Measurements from ENCODE around the gene MYO7B. TPM values are rescaled to one million over a fixed set of nuclear protein-coding genes. Genes with fewer than 3 reads are reported as not detected.

The MYO7B gene
- total and polyA plus RNA-seq, 8 donors = under 0.01 to 155 (median 0.48) TPM; not detected in 2

DNA sequence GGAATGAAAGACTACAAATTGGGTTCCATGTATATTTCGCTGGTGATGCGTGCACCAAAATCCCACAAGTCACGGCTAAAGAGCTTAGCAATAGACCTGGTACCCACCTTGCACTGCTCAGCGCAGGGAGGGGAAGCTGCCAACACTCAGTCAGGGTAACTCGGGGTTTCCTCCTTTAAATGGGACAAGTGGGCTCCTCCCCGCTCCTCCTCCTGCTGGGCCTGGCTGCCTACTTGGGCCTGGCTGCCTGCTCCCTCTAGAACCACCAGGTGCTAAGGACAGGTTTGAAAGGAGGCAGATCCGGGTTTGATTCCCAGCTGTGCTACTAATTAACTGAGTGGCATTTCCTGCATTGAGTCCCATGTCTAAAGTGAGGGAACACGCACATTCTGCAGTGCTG, 23.4 kb downstream of the MYO7B start:
- intact Hi-C loops (cut with DNase I; ENCODE audit: low total_unique reads) = no loop called here
- no peak for TF ChIP-seq POLR2A (IDR thresholded peaks at IDR 0.05)
- TF ChIP-seq, protein P1, sequence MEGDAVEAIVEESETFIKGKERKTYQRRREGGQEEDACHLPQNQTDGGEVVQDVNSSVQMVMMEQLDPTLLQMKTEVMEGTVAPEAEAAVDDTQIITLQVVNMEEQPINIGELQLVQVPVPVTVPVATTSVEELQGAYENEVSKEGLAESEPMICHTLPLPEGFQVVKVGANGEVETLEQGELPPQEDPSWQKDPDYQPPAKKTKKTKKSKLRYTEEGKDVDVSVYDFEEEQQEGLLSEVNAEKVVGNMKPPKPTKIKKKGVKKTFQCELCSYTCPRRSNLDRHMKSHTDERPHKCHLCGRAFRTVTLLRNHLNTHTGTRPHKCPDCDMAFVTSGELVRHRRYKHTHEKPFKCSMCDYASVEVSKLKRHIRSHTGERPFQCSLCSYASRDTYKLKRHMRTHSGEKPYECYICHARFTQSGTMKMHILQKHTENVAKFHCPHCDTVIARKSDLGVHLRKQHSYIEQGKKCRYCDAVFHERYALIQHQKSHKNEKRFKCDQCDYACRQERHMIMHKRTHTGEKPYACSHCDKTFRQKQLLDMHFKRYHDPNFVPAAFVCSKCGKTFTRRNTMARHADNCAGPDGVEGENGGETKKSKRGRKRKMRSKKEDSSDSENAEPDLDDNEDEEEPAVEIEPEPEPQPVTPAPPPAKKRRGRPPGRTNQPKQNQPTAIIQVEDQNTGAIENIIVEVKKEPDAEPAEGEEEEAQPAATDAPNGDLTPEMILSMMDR (IDR thresholded peaks at IDR 0.05) = no peak
- no peak for TF ChIP-seq POLR2AphosphoS5 (IDR thresholded peaks at IDR 0.05)
- no peak for TF ChIP-seq EP300 (IDR thresholded peaks at IDR 0.05)
- H3K27me3 ChIP-seq = peaks cover 0 to 5% (median 4%) of the 10 kb centered on the region in 3 donors
- no peak overlapping the region for H3K4me3 ChIP-seq
- no peaks in the 10 kb centered on the region for H3K36me3 ChIP-seq
- H3K9me3 ChIP-seq = peaks cover 0 to 15% (median 8%) of the 10 kb centered on the region in 4 donors
- no peak overlapping the region for H3K27ac ChIP-seq
- H3K4me1 ChIP-seq = no peaks in the 10 kb centered on the region
- WGBS, 5 donors = 75 to 85% (median 80%) methylated on average over 8 of the region's 8 CpGs
- peak in 1 of 2 donors; percentile 13 for DNase-seq

DNA sequence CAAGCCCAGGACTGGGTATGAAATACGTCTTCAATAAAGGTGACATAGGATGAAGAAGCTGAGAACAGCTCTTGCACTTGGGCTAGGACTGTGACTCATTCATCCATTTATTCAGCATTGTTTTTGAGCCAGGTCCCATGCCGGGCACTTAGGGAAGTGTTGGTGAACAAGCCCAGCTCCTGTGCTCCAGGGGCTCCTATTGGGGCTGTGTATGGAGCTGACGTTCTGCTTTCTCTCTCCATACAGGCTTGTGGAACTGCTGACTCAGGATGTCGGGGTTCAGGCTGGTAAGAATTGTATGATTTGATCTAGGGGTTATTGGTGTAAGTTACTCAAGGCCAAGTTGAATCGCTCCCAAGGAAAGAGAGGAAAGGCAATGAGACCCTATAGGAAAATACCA, 24.0 kb downstream of the MYO7B start:
- H3K4me3 ChIP-seq = no peak overlapping the region
- H3K9me3 ChIP-seq = peaks cover 0 to 15% (median 8%) of the 10 kb centered on the region in 4 donors
- no peaks in the 10 kb centered on the region for H3K4me1 ChIP-seq
- H3K27ac ChIP-seq = no peak overlapping the region
- intact Hi-C loops (cut with DNase I; ENCODE audit: low total_unique reads) = no loop called here
- TF ChIP-seq POLR2AphosphoS5 (IDR thresholded peaks at IDR 0.05) = no peak
- no peak for TF ChIP-seq EP300 (IDR thresholded peaks at IDR 0.05)
- TF ChIP-seq, protein P1 (IDR thresholded peaks at IDR 0.05) = no peak
- TF ChIP-seq POLR2A (IDR thresholded peaks at IDR 0.05) = no peak
- peak in 1 of 2 donors; percentile 3 for DNase-seq
- 80 to 85% (median 84%) methylated on average over 5 of the region's 5 CpGs for WGBS, 5 donors
- no peaks in the 10 kb centered on the region for H3K36me3 ChIP-seq
- peaks cover 0 to 5% (median 4%) of the 10 kb centered on the region in 3 donors for H3K27me3 ChIP-seq

DNA sequence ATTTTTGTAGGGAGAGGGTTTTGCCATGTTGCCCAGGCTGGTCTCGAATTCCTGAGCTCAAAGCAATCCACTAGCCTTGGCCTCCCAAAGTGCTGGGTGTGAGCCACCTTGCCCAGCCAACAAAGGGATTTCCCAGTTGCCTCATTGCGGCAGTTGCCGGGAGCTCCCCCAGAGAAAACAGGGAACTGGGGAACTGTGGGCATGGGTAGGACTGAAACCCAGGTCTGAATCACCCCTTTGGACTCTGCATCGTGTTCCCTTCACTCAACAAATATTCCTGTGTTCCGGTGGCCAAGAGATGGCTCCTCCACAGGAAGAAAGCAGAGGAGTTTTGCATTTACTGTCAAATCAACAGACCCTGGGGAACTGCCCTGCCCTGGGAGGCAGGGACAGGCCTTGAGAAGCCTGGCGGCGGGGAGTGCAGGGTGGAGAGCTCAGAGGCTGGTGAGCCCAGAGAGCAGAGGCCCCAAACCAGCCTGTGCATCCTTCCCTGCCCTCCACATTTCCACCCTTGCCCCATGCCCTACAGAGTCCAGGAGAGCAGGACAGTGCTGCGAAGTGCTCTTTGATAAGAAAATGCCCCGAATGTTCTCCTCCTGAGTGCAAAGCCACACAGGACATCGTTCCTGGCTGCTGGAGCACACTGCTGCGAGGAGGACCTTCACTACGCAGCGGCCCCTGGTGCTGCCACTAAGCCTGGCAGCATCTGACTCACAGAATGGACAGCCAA, 24.9 kb downstream of the MYO7B start:
- intact Hi-C loops (cut with DNase I; ENCODE audit: low total_unique reads) = no loop called here
- Histone ChIP-seq H3K4me1 (no peaks in the 10 kb centered on the region), H3K36me3 (no peaks in the 10 kb centered on the region), H3K27me3 (peaks cover 0 to 5% (median 4%) of the 10 kb centered on the region in 3 donors), H3K9me3 (peaks cover 0 to 15% (median 8%) of the 10 kb centered on the region in 4 donors), H3K27ac (no peak overlapping the region), H3K4me3 (no peak overlapping the region)
- DNase-seq = peak in 1 of 2 donors; percentile 4
- TF ChIP-seq POLR2AphosphoS5 (IDR thresholded peaks at IDR 0.05) = no peak
- no peak for TF ChIP-seq POLR2A (IDR thresholded peaks at IDR 0.05)
- TF ChIP-seq, protein P1 (IDR thresholded peaks at IDR 0.05) = no peak
- TF ChIP-seq EP300 (IDR thresholded peaks at IDR 0.05) = no peak
- WGBS, 5 donors = 73 to 81% (median 78%) methylated on average over 12 to 13 of the region's 13 CpGs

DNA sequence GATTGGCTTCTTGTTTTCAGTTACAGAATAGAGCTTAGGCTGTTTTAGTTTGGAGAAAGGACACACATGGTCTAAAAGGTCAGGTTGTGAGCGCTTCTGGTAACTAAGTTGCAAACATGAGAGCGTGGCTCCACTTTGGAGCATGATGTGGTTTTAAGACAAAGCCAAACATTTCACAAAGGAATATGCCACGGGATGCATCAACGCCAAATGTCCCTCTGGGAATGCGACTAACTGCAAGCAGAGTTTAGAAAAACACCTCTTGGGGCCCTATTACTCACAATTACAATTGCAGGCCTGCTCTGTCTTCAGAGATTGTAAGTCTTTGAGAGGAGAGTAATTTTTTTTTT, 25.4 kb downstream of the MYO7B start:
- Histone ChIP-seq H3K4me1 (no peaks in the 10 kb centered on the region), H3K9me3 (peaks cover 0 to 15% (median 8%) of the 10 kb centered on the region in 4 donors), H3K27ac (no peak overlapping the region), H3K36me3 (no peaks in the 10 kb centered on the region), H3K27me3 (peaks cover 0 to 8% (median 4%) of the 10 kb centered on the region in 3 donors), H3K4me3 (no peak overlapping the region)
- no peak for DNase-seq
- 82 to 88% (median 83%) methylated on average over 5 of the region's 5 CpGs for WGBS, 5 donors
- intact Hi-C loops (cut with DNase I; ENCODE audit: low total_unique reads) = no loop called here
- TF ChIP-seq, protein P1 (IDR thresholded peaks at IDR 0.05) = no peak
- TF ChIP-seq EP300 (IDR thresholded peaks at IDR 0.05) (no peak), POLR2AphosphoS5 (IDR thresholded peaks at IDR 0.05) (no peak), POLR2A (IDR thresholded peaks at IDR 0.05) (no peak)

All from stomach (tissue), 9 donors.